LoVo (cell line): ENCODE results near the gene SEC31A.
A peak's percentile ranks its signal among the peaks of the same experiment; 100 is the strongest.
"Not testable (repeated sequence)": the region's sequence is repeated elsewhere in the genome, so short reads cannot be mapped to it uniquely, and the experiment has no call there.

Source experiments
- DNase-seq: peaks from one replicate; pipeline ENCODE4 v3.0.0-alpha.2; 2016; ENCODE audit warnings: low spot score

SEC31A gene

DNA sequence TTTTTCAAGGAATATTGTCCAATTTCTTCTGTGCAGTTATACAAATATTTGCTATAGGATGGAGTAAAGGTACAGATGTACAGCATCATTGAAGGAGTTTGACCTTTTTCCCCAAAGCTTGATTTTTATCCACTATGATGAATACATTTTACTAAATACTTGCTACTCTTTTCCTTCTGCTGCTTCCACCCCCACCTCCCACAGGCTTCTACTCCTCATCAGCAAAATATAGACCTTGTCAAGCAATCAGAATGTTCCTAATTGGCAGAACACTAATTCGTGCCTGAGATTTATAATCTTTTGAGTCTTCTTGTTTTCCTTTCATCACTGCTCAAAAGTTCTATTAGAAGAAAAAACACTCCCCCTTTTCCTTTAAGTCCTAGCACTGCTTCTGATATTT, 5.8 kb upstream of the SEC31A start:
- no peak for DNase-seq

DNA sequence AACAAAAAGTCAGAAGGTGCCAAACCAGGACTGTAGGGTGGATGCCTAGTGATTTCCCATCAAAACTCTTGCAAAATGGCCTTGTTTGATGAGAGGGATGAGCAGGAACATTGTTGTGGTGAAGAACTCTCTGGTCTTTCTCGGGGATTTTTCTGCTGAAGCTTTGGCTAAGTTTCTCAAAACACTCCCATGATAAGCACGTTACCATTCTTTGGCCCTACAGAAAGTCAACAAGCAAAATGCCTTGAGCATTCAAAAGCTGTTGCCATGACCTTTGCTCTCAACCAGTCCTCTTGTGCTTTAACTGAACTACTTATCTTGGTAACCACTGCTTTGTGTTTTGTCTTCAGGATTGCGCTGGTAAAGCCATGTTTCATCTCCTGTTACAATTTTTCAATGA, 3.0 kb upstream of the SEC31A start:
- DNase-seq: no peak

DNA sequence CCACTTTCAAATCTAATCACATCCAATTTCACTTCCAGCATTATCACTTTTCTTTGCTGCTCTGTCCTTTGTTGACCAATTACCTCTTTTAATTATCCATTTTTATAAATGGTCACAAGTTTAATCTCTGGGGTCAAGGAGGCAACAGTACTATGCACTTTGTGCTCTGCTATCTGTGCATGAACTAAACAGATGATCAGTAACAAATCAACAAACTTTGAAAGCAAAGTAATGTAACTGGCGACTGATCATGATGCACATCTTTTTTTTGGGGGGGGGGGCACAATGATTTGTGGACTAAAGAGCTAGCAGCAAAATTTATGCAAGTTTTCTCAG, 1.5 kb upstream of the SEC31A start:
- DNase-seq: no peak

DNA sequence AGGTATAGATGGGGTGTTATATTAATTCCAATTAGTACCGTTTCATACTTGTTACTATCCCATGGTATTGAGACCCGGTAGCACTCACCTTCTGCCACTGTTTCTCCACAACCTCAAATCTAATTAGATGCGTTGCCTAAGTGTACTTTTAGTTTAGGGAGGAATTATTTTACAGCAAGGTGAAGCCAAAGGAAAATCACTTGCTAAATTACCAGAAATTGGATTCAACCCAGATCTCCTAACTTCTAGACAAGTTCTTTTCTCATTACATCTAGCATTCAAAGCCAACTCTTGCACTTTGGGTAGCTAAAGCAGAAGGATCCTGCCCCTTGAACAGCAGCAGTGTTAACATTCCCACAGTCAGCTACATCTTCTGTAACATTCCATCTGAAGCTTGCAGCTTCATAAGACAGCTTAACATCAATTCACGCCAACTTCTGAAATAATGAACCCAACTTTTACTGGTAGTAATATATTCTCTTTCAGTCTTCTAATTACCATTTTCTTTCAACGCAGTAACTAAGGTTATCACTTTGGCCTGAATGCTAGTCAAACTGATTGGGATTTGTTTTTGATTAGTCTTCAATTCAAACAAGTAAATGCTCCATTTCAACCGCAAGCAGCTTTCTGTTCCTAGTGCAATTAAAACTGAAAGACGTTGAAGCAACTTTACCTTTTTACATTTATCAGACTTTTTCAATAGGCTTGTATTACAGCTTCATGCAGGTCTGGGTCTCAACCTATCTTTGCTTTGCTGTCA, 934 bp upstream of the SEC31A start:
- no peak for DNase-seq

DNA sequence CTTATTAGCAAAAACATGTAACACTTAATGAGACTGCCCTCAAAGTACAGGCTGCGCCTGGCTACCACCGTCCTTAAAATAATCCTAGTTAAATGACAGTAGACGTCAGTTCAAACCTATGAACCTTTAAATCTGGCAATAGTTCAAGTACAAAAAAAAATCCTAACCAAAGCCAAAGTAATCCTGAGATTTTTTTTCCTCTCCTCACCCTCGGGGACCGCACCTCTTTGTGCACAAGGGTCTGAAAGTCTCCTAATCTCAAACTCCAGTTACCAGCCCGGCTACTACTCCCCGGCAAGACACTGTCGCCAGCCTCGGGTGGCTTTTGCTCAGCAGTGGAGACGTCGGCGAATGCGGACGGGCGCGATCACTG, 439 bp downstream of the SEC31A start:
- DNase-seq: peak; percentile 32

DNA sequence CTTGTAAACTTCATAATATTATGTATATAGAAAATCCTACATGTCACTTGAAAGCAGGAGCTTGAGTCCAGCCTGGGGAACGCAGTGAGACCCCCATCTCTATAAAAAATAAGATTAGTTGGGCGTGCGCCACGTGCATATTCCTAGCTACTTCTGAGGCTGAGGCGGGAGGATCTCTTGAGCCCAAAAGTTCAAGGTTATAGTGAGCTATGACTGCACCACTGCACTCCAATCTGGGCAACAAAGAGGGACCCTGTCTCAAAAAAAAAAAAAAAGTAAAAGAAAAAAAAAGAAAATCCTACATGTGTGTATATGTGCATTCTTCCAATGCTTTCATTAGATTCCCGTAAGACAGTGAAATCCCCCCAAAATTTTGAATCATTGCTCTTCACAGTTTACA, 1.7 kb downstream of the SEC31A start:
- DNase-seq: no peak

DNA sequence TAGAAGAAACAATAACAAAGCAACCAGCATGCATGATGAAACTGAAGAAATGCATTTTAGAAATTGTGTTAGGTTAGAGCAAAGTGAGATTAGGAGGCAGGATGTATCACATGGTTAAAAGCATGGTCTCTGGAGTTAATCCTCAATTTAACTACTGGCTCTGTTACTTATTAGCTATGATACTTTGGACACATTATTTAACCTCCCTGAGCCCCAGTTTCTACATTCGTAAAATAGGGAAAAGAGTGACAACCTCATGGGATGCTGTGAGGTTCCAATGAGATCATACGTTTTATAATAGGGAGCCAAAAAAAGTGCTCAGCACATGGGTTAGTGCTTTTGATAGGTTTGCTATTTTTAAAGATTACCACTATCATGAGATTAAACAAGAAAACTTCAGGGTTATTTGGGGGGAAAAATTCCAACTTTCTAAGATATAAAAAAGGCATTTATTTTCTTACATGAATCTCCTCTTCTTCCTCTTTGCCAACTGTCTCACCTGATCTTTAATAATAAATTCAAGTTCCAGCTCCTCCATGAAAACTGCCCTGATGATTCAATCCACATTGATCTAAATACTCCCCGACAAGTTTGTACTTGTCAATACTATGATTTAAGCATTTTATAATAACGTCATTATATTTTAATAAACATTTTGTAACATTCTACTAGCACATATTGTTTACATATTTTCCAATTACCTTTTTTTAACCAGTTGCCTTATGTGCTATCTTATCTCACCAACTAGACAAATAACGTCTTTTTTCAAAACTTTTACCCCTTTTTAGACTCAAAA, 4.6 kb downstream of the SEC31A start:
- no peak for DNase-seq

DNA sequence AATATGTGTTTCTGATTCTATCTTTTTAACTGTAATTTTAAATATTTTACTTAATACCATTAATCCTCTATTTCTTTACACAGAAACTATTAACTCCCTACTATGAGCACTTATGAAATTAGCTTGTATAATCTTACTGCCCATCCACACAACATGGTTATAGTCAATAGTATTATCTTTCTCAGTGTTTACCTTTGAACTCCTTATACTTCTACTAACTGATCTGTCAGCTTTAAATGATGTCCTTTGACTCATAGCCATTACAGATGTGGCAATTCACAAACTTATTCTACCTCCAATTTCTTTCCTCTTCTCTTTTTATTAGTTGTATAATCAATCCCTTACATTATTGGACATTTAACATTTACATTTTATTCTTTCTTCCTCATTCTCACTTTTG, 5.5 kb downstream of the SEC31A start:
- no peak for DNase-seq

DNA sequence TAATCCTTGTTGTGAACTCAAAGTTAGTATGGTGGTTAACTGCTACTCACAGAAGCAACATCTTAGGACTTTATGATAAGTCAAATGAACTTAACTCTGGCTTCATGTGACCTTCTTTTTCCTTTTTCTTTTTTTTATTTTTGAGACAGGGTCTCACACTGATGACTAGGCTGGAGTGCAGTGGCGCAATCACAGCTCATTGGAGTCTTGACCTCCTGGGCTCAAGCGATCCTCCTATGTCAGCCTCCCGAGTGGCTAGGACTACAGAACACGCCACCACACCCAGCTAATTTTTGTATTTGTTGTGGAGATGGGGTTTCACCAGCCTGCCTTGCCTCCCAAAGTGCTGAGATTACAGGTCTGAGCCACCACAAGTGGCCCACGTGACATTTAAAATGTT, 22.4 kb downstream of the SEC31A start:
- DNase-seq: no peak

DNA sequence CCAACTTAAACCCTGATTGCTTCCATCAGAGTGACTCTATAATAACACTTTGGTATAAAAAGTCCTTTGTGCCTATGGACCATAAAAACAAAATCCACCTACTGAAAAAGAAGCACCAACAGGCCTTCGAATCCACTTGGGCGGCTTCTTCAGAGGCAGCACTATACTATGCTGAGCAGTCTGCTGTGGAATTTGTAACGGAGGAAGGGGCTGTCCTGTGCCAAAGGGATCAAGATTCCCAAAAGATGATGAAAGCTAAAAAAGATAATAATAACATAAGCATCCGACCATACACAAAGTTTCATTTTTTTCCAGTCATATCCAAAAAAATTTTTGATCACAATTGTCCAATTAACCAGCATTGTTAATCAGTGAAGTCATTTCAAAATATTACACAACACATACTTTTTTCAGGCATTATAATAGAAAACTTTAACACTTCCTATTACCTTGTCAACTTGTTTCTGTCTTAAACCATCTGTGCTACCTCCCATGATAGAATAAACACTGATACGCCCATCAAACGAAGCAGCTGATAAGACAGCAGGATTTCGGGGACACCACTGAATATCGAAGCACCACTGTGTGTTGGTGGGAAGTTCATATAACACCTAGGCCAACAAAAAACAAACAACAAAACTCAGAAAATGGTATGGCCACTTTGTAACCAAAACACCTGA, 24.1 kb downstream of the SEC31A start:
- DNase-seq: no peak

DNA sequence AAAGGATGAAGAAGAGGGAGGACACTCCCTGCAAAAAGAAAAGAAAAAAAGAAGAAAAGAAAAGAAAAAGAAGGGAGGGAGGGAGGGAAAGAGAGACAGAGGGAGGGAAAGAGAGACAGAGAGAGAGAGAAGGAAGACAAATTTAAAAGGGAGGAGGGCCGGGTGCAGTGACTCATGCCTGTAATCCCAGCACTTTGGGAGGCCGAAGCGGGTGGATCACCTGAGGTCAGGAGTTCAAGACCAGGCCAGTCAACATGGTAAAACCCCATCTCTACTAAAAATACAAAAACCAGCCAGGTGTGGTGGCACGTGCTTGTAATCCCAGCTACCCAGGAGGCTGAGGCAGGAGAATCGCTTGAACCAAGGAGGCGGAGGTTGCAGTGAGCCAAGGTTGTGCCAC, 24.9 kb downstream of the SEC31A start:
- not testable (repeated sequence) for DNase-seq

DNA sequence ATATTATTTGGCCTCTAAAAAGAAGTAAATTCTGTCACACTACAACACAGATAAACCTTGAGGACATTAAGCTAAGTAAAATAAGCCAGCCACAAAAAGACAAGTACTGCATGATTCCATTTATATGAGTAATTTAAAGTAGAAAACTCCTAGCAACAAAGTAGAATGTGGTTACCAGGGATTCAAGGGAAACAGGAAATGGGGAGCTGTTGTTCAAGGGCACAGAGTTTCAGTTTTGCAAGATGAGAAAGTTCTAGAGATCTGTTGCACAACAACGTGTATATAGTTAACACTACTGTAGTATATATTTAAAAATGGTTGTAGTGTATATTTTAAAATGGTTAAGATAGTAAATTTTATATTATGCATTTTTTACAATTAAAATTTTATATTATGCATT, 25.4 kb downstream of the SEC31A start:
- DNase-seq: no peak

DNA sequence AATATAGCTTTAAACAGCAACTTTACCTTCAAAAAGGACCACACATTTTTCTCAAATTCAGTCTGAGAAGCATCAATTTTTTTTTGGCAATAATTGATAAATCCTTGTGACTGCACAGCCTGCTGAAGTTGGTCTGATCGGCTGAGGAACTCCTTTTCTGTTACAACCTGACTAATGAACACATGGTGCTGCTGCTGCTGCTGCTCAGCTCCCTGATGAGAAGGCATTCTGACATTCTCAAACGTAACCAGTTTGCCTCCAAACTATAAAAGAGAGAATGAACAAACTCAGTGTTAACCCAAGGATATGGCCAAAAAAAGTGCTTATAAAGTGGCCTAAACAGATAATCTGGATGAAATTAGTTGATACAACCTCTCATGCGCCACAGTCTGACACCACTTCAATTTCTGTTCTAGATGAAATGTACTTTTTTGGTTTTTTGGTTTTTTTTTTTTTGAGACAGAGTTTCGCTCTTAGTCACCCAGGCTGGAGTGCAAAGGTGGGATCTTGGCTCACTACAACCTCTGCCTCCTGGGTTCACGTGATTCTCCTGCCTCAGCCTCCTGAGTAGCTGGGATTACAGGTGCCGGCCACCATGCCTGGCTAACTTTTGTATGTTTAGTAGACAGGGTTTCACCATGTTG, 26.5 kb downstream of the SEC31A start:
- no peak for DNase-seq

DNA sequence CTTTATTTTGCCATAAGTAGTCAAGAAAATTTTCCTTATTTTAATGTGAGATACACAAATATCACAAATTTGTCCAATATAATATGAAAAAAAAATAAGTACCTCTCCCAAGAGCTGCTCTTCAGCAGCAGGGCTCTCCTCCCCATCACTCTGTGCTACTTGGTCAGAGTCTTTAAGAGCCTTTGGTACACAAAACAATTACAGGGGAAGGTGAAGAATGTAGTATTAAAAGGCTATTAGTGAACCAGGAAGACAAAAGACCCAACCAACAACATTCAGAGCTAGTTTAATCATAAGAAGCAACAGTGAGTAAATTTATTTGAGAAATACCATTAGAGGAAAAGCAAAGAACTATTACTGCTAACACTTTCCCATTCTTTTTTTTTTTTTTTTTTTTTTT, 29.4 kb downstream of the SEC31A start:
- no peak for DNase-seq

DNA sequence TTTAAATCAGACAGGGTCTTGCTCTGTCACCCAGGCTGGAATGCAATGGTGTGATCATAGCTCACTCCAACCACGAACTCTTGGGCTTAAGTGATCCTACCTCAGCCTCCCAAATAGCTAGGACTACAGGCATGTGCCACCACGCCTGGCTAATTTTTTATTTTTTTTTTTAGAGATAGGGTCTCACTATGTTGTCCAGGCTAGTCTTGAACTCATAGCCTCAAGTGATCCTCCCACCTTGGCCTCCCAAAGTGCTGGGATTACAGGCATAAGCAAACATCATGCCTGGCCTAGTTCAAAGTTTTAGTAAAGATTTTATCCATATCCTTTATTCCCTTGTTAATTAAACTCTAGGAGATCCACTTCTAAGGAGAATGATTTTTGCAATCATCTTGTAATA, 30.5 kb downstream of the SEC31A start:
- not testable (repeated sequence) for DNase-seq

DNA sequence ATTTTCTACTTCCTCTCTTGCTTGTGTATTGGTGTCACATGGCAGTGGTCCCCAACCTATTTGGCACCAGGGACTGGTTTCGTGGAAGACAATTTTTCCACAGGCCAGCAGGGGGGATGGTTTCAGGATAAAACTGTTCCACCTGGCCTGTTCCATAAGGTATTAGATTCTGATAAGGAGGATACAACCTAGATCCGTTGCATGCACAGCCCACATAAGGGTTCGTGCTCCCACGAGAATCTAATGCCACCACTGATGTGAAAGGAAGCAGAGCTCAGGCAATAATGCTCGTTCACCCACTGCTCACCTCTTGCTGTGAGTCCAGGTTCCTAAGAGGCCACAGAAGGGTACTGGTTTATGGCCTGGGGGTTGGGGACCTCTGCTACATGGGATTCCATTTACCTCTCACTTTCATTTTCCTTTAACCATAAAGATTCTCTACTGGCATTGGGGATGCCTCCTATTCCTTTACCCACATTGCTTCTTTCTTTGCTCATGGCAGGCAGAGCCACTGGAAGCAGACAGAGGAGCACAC, 38.1 kb downstream of the SEC31A start:
- DNase-seq: no peak

DNA sequence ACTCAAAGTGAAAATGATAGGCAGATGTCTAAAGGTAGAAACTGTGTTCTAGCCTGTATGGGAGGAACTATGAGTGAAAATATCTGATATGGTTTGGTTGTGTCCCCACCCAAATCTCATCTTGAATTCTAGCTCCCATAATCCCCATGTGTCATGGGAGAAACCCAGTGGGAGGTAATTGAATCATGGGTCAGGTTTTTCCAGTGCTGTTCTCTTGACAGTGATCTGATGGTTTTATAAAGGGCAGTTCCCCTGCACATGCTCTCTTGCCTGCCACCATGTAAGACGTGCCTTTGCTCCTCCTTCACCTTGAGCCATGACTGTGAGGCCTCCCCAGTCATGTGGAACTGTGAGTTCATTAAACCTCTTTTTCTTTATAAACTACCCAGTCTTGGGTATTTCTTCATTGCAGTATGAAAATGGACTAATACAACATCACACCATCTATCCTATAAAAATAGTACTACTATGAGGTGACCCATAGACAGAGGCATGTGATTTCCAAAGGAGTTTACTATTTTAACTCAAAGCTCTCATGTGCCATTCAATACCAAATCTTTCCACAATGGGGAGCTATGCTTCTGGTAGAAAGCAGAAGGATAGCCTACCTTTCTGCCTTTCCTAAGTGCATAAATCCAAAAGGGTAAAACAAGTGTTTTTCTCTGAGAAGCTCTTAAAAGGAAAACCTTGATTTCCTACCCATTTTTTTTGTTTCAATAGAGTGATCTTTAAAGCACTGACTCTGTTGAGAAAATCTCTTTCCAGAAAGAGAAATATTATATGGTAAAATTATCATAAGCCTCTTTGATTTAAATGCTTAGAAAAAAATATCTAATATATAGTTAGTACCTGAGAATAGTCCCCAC, 38.8 kb downstream of the SEC31A start:
- no peak for DNase-seq

DNA sequence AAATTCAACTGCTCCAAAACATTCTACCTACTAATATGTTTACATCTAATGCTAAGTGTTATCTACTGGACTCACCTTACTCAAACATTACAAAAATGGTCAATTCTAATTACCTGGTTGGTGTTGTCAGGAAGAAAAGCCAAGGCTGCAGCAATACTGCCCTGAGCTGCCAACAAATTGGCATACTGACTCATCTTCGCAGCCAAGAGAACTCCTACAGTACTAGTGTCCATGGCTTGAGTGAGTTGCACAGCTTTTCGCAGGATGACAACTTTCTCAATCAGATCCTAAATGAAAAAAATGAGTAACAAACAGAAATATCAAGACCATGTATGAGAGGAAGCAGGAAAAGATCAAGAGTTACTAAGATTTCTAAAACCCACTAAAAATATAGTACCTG, 39.6 kb downstream of the SEC31A start:
- no peak for DNase-seq

DNA sequence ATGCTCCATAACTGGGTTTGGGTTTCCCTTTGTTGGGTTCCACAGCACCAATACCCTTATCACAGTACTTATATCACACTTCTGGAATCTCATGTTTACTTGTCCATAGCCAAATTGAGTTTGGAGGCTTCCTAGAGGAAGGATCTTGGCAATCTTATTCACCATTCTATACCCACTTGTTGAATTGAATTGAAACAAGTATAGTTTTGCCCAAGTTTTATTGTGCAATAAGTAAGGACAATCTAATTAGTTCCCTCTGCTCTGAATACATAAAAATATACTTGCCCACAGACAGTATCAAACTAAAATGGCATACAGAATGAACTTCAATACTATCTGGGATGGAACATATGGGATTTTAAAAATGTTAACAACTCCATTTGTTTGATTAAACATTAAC, 40.3 kb downstream of the SEC31A start:
- no peak for DNase-seq

DNA sequence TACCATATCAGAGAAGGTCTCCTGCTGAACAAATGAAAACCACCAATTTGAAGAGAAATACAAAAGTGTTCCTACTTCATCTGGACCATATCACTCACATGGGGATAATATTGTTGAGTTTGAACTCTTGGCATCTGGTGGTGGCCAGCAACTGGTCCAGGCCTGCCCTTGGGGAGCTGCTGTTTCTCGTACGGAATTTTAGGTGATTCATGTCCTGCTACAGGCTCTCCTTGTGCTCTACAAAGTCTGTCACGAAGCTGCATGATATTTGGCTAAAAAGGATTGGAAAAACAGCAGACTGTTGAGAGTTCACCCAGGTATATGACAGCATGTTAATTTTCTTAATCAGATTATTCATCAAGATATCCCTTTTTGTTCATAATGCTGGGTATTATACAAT, 42.2 kb downstream of the SEC31A start:
- no peak for DNase-seq

DNA sequence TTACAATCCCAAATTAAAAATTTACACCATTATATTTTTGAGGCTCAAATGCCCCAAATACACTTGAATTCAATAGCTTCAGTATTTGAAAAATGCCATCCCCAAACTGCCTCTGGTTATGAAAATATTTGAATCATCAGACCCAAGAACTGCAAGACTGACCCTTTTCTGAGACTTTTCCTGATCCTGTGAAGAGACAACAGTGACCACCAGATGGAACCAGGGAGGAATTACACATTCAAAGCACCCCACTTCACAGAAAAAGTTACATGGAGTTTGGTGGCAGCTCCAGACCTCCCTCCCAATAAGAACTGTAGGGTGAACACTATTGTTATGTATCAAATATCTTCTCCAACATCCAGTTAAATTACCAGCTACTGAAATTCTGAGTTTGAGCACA, 48.4 kb downstream of the SEC31A start:
- DNase-seq: no peak

DNA sequence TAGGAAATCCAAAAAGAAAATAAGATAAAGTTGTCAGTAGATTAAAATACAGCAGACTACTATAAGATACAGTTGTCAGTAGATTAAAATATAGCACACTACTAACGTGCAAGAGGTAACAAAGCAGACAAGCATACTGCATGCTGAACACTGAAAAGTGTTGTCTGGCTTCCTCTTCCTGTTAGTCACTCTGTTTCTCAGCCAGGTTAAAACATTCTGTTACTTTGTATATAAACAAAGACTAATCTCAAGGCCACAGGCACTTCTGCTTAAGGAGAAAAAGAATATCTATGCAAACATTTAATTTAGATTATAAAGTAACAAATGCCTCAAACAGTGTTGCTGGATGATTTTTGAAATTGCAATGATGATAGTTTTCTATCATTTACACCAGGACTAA, 51.3 kb downstream of the SEC31A start:
- DNase-seq: no peak
